Large intestine (tissue), 3 donors: ENCODE data around the gene CEP170. TPM values are rescaled to one million over a fixed set of nuclear protein-coding genes. Genes with fewer than 3 reads are reported as not detected.
"Not testable (repeated sequence)": the region's sequence is repeated elsewhere in the genome, so short reads cannot be mapped to it uniquely, and the experiment has no call there.

Experiments used
- DNase-seq, 2 donors: peaks; one replicate each; pipeline versions ENCODE4 v3.0.0 to v3.0.0-alpha.2; 2013
- H3K27ac ChIP-seq: one replicate; pipeline ENCODE4 v1.5.1; 2013; ENCODE audit warnings: low read length
- H3K27me3 ChIP-seq: 2 replicates; pipeline ENCODE4 v1.6.1; 2013; ENCODE audit warnings: low read length; ENCODE audit not compliant: control insufficient read depth, insufficient read depth
- H3K36me3 ChIP-seq: 2 replicates; pipeline ENCODE4 v1.6.1; 2013; ENCODE audit warnings: low read length; ENCODE audit not compliant: control insufficient read depth, insufficient read depth
- H3K4me1 ChIP-seq: one replicate; pipeline ENCODE4 v1.6.1; 2013; ENCODE audit warnings: low read length; ENCODE audit not compliant: control insufficient read depth, insufficient read depth
- H3K4me3 ChIP-seq: one replicate; pipeline ENCODE4 v1.5.1; 2013; ENCODE audit warnings: low read length
- H3K9me3 ChIP-seq: one replicate; pipeline ENCODE4 v1.6.1; 2013; ENCODE audit warnings: mild to moderate bottlenecking, low read depth, low read length, moderate library complexity; ENCODE audit not compliant: control insufficient read depth
- WGBS: methylation state at CpG from one replicate; pipeline ENCODE4 v1.1.5; 2013; ENCODE audit warnings: low lambda C conversion rate; ENCODE audit not compliant: insufficient coverage; 5-methylcytosine and 5-hydroxymethylcytosine counted together
- polyA plus RNA-seq: library from polyadenylated mRNA; unstranded; fragments of 120-200 nt; gene quantifications from one replicate; pipeline ENCODE4 v1.2.1, GENCODE V29; 2013

Gene CEP170
- polyA plus RNA-seq, 1 donor = 25.0 TPM

DNA sequence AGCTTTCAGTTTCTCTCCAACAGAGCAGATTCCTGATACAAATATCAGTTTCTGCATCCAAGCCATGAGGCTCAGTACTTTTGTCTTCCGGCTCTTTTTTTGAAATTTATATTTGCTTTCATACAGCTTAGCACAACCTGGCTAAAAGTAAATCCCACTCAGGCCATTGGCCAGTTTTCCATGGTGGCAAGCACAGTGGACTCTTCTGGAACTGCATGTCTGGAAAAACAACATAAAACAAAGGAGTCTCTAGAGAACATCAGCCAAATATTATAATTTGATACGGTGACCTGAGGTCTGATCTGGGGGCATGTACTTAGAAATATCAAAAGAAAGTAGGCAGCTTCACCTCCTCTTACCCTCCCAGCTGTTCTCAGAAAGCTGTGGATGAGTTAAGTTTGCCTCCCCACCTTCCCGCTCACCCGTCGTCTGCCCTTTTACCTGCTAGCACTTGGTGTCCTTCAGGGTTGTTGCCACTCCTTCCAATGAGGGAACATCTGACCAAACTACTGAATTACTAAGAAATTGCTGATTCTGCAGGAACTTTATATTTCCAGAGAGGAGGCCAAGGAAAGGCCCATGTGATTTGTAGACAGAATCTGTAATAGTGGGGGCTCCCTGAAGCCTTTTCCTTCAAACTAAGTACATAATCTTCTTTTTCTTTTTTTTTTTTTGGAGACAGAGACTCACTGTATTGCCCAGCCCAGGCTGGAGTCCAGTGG is 136.3 kb downstream of the CEP170 start:
- not testable (repeated sequence) for H3K27ac ChIP-seq
- 60% methylated on average over 1 of the region's 5 CpGs for WGBS

GRCh38 chr1:243116187-243116586 is 138.9 kb downstream of the CEP170 start:
- not testable (repeated sequence) for H3K27ac ChIP-seq, H3K27me3 ChIP-seq, DNase-seq, H3K4me1 ChIP-seq, H3K9me3 ChIP-seq, H3K36me3 ChIP-seq, H3K4me3 ChIP-seq
- WGBS = no CpG with 5 or more reads among the region's 7 CpGs

More for the DNA sequence above, 136.3 kb downstream of the CEP170 start:
- not testable (repeated sequence) for H3K9me3 ChIP-seq, H3K27me3 ChIP-seq, H3K36me3 ChIP-seq, H3K4me3 ChIP-seq, DNase-seq, H3K4me1 ChIP-seq

DNA sequence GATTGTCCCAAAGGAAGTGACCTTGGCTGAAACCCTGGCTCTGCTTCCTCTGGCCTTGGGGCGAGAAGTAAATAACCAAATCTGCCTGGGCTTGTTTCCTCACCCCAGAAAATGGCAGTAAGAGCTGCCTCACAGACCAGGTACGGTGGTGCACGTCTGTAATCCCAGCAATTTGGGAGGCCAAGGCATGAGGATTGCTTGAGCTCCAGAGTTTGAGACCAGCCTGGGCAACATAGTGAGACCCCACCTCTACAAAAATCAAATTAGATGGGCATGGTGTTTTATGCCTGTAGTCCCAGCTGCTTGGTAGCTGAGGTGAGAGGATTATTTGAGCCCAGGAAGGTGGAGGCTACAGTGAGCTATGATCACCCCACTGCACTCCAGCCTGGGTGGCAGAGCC is 140.3 kb downstream of the CEP170 start:
- H3K27ac ChIP-seq, H3K9me3 ChIP-seq, DNase-seq, H3K4me1 ChIP-seq, H3K27me3 ChIP-seq, H3K36me3 ChIP-seq, H3K4me3 ChIP-seq: not testable (repeated sequence)
- WGBS = no CpG with 5 or more reads among the region's 3 CpGs

- not testable (repeated sequence) for H3K27ac ChIP-seq, H3K27me3 ChIP-seq, H3K9me3 ChIP-seq, H3K4me3 ChIP-seq, H3K36me3 ChIP-seq, DNase-seq, H3K4me1 ChIP-seq
- WGBS = no CpG with 5 or more reads among the region's 8 CpGs
These were observed 140.9 kb downstream of the CEP170 start for GRCh38 chr1:243114059-243114713.

- not testable (repeated sequence) for H3K27me3 ChIP-seq, H3K27ac ChIP-seq, H3K36me3 ChIP-seq, DNase-seq, H3K4me1 ChIP-seq, H3K4me3 ChIP-seq, H3K9me3 ChIP-seq
- WGBS = no CpG with 5 or more reads among the region's 12 CpGs
These were observed 147.9 kb downstream of the CEP170 start for GRCh38 chr1:243107171-243107570.

DNA sequence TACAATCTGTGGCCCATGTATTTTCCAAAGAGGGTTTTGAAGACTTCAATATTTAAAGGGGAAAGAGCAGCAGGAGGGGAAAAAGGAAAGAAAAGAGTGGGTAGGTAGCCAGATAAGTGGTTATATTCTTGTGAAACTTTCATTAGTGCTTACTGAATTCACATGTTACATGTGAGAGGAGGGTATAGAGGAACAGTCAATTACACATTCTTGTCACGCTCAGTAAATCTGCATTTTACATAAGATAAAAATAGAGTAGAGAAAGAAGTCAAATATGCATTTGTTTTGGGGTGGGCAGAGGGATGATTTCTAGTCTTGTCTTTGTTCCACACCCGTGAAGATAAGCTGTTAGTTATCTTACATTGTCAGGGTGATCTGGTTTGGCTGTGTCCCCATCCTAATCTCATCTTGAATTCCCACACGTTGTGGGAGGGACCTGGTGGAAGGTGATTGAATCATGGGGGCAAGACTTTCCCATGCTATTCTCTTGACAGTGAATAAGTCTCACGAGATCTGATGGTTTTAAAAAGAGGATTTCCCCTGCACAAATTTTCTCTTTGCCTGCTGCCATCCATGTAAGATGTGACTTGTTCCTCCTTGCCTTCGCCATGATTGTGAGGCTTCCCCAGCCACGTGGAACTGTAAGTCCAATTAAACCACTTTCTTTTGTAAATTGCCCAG is 149.3 kb downstream of the CEP170 start:
- H3K27ac ChIP-seq, H3K9me3 ChIP-seq, DNase-seq, H3K27me3 ChIP-seq, H3K36me3 ChIP-seq, H3K4me3 ChIP-seq, H3K4me1 ChIP-seq: not testable (repeated sequence)
- no CpG with 5 or more reads among the region's 6 CpGs for WGBS

DNA sequence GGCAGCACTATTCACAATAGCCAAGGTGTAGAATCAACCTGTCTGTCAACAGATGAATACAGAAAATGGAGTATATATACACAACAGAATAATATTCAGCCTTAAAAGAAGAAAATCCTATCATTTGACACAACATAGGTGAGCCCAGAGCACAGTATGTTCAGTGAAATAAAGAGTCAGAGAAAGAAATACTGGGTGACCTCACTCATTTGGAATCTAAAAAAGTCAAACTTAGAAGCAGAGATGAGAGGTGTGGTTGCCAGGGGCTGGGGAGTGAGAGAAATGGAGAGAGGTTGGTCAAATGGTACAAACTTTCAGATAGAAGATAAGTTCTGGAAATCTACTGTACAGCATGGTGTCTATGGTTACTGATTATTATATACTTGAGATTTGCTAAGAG is 150.0 kb downstream of the CEP170 start:
- H3K27ac ChIP-seq, H3K36me3 ChIP-seq, DNase-seq, H3K9me3 ChIP-seq, H3K27me3 ChIP-seq, H3K4me3 ChIP-seq, H3K4me1 ChIP-seq: not testable (repeated sequence)

DNA sequence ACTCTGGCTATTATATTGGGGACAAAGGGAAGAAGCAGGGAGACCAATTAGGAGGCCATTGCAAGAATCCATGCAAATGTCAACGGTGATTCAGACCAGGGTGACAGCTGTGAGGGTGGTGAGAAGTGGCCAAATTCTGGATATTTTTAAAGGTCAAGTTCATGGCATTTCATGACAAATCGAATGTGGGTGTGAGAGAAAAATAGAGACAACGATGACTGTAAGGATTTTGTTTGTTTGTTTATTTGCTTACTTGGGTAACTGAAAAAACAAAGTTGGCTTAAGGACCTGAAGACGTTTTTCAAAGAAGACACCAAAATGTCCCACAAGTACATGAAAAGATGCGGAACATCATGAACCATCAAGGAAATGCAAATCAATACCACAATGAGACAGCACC is 150.6 kb downstream of the CEP170 start:
- not testable (repeated sequence) for H3K4me1 ChIP-seq, H3K4me3 ChIP-seq, DNase-seq, H3K36me3 ChIP-seq, H3K27me3 ChIP-seq, H3K9me3 ChIP-seq, H3K27ac ChIP-seq
- 77% methylated on average over 2 of the region's 5 CpGs for WGBS

GRCh38 chr1:243101551-243102050 is 153.5 kb downstream of the CEP170 start:
- not testable (repeated sequence) for DNase-seq, H3K27ac ChIP-seq, H3K9me3 ChIP-seq, H3K27me3 ChIP-seq, H3K4me1 ChIP-seq, H3K36me3 ChIP-seq
- H3K4me3 ChIP-seq = peak overlapping the region; percentile 61
- WGBS = 100% methylated on average over 1 of the region's 40 CpGs

DNA sequence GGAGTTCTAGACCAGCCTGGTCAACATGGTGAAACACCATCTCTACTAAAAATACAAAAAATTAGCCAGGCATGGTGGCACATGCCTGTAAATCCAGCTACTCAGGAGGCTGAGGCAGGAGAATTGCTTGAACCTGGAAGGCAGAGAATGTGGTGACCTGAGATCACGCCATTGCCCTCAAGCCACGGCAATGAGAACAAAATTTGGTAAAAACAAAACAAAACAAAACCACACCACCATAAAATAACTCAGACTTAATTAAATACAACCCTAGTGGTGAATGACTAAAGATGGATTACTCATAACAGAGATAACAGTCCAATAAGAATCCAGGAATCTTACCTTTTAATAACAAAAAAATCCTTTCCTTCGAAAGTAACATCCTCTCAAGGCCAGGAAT is 167.7 kb downstream of the CEP170 start:
- H3K27me3 ChIP-seq, H3K9me3 ChIP-seq, DNase-seq, H3K4me1 ChIP-seq, H3K27ac ChIP-seq, H3K36me3 ChIP-seq, H3K4me3 ChIP-seq: not testable (repeated sequence)
- WGBS = no CpG with 5 or more reads among the region's 3 CpGs
